ENCODE measurements around the gene MTRFR. TPM values are rescaled to one million over a fixed set of nuclear protein-coding genes. Genes with fewer than 3 reads are reported as not detected.
"Not testable (repeated sequence)": the region's sequence is repeated elsewhere in the genome, so short reads cannot be mapped to it uniquely, and the experiment has no call there.

MTRFR gene
- total and polyA plus RNA-seq, 2 experiments from 2014 or later, result 7.5 to 21.3 TPM

DNA sequence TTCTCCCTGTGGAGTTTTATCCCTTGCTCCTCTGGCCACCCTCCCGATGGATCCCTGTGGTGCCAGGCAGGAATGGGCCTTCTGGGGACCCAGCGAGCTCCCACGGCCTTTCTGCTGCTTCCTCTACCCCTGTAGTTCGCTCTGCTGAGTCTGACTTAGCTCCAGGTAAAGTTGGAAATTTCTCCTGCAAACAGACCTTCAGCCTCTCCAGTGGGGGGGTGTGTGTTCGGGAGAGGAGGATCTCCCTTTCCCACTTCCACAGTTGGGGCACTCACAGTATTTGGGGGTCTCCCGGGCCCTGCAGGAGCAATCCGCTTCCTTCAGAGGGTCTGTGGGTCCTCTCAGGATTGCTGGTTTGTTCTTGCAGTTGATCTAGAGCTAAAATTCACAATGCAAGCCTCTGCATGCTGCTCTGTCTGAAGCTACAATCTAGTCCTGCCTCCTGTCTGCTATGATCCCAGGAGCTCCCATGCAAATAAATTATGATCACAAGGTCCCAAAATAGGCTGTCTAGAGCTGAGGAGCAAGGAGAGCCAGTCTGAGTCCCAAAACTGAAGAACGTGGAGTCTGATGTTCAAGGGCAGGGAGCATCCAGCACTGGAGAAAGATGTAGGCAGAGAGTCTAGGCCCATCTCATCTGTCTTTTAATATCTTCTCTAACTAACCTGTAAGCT is 18.3 kb downstream of the MTRFR start:
- Histone ChIP-seq H3K9ac (no peak overlapping the region), H2AFZ (no peak overlapping the region), H3K9me3 (ENCODE audit: low read depth) (no peaks in the 10 kb centered on the region), H3F3A (ENCODE audit: insufficient read depth) (peaks cover 9% of the 10 kb centered on the region; the same call in 1 of the 2 replicates), H3K79me2 (ENCODE audit: insufficient read depth) (peaks cover 94% of the 10 kb centered on the region), H3K4me1 (ENCODE audit: insufficient read depth) (no peaks in the 10 kb centered on the region), H3K27ac (no peak overlapping the region), H3K4me2 (ENCODE audit: unreplicated experiment) (no peak overlapping the region), H3K36me3 (ENCODE audit: low read depth) (peaks cover 16% of the 10 kb centered on the region), H3K9me2 (ENCODE audit: insufficient read depth) (no peaks in the 10 kb centered on the region), H3K4me3 (no peak overlapping the region), H3K27me3 (replicated peaks; ENCODE audit: insufficient read depth) (no peaks in the 10 kb centered on the region), H4K20me1 (ENCODE audit: insufficient read depth) (no peaks in the 10 kb centered on the region)
- 80 to 86% methylated on average over 6 to 8 of the region's 8 CpGs for WGBS, 2 experiments (ENCODE audit: low coverage in 1 of 2, low lambda C conversion rate in 2 of 2, missing lambda C conversion rate in 2 of 2)
- in situ Hi-C loops (cut with MboI), result no loop called here
- TF ChIP-seq EZH2 (IDR thresholded peaks at IDR 0.05; ENCODE audit: insufficient read depth, poor library complexity, severe bottlenecking) (no peak), EZH2phosphoT487 (IDR thresholded peaks at IDR 0.05; ENCODE audit: insufficient read depth, low read depth) (no peak)
- DNase-seq, result no peak

DNA sequence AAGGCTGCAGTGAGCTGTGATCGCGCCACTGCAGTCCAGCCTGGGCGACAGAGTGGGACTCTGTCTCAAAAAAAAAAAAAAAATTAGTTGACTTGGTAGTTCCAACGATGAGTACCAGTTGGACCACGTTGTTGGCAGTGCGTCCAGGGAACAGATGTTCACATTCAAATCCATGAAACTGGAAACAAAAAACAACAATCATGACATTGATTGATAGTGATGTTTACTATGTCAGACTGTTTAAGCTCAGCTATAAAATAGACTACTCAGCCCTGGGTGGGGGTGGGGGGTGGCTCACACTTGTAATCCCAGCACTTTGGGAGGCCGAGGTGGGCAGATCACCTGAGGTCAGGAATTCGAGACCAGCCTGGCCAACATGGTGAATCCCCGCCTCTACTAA is 19.1 kb downstream of the MTRFR start:
- H3K9ac ChIP-seq; H3K27me3 ChIP-seq (replicated peaks; ENCODE audit: insufficient read depth); H3K27ac ChIP-seq; H3K9me3 ChIP-seq (ENCODE audit: low read depth); H3F3A ChIP-seq (ENCODE audit: insufficient read depth); H3K4me3 ChIP-seq; H3K9me2 ChIP-seq (ENCODE audit: insufficient read depth); H2AFZ ChIP-seq; H3K4me1 ChIP-seq (ENCODE audit: insufficient read depth); DNase-seq; H4K20me1 ChIP-seq (ENCODE audit: insufficient read depth); H3K4me2 ChIP-seq (ENCODE audit: unreplicated experiment); in situ Hi-C loops (cut with MboI): not testable (repeated sequence)
- H3K79me2 ChIP-seq (ENCODE audit: insufficient read depth), result peaks cover 96% of the 10 kb centered on the region
- WGBS, 2 experiments (ENCODE audit: low coverage in 1 of 2, low lambda C conversion rate in 2 of 2, missing lambda C conversion rate in 2 of 2), result 50 to 56% methylated on average over 9 of the region's 9 CpGs
- H3K36me3 ChIP-seq (ENCODE audit: low read depth), result peaks cover 17% of the 10 kb centered on the region

DNA sequence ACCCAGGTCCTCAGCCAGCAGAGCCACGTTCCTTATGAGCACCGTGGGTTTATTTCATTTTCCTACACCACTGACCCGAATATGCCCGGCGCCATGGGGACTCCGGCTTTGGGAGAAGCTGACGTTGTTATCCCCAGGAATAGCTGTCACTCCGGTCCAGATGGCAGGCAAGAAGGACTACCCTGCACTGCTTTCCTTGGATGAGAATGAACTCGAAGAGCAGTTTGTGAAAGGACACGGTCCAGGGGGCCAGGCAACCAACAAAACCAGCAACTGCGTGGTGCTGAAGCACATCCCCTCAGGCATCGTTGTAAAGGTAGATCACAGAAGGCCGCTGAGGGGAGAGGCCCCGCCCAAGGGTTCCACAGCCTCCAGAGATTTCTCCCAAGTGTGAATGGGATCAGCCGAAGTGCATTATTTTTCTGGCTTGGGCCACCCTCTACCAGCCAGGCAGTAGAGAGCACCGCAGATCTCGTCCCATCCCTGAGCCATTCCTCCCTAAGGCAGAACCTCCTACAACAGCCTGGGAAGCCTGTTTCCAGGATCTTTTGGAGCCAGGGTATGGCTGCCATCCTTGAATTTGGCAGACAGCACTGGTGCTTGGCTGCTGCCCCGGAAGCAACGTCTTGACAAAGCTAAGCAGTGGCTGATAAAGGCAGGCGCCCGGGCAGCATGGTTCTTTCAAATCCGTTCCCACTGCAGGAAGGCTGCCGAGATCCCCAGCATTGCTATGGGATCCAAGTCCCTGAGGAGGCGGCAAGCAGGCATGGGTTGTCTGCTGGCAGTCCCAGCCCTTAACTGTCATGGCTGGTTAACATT is 20.6 kb downstream of the MTRFR start:
- Histone ChIP-seq H3K27me3 (replicated peaks; ENCODE audit: insufficient read depth) (no peaks in the 10 kb centered on the region), H3K9me2 (ENCODE audit: insufficient read depth) (no peaks in the 10 kb centered on the region), H3K9me3 (ENCODE audit: low read depth) (no peaks in the 10 kb centered on the region), H3K4me1 (ENCODE audit: insufficient read depth) (no peaks in the 10 kb centered on the region), H3K4me2 (ENCODE audit: unreplicated experiment) (no peak overlapping the region), H3K36me3 (ENCODE audit: low read depth) (peaks cover 30% of the 10 kb centered on the region), H3F3A (ENCODE audit: insufficient read depth) (peaks cover 15% of the 10 kb centered on the region; the same call in 1 of the 2 replicates), H3K9ac (no peak overlapping the region), H3K4me3 (no peak overlapping the region), H4K20me1 (ENCODE audit: insufficient read depth) (no peaks in the 10 kb centered on the region), H3K27ac (0 out of 2 replicates have a peak overlapping the region, but pooled peaks have one; percentile 8), H2AFZ (no peak overlapping the region), H3K79me2 (ENCODE audit: insufficient read depth) (peaks cover 87% of the 10 kb centered on the region)
- WGBS, 2 experiments (ENCODE audit: low coverage in 1 of 2, low lambda C conversion rate in 2 of 2, missing lambda C conversion rate in 2 of 2), result 36 to 40% methylated on average over 24 of the region's 24 CpGs
- TF ChIP-seq EZH2 (IDR thresholded peaks at IDR 0.05; ENCODE audit: insufficient read depth, poor library complexity, severe bottlenecking), result no peak
- DNase-seq, result no peak
- in situ Hi-C loops (cut with MboI), result no loop called here

DNA sequence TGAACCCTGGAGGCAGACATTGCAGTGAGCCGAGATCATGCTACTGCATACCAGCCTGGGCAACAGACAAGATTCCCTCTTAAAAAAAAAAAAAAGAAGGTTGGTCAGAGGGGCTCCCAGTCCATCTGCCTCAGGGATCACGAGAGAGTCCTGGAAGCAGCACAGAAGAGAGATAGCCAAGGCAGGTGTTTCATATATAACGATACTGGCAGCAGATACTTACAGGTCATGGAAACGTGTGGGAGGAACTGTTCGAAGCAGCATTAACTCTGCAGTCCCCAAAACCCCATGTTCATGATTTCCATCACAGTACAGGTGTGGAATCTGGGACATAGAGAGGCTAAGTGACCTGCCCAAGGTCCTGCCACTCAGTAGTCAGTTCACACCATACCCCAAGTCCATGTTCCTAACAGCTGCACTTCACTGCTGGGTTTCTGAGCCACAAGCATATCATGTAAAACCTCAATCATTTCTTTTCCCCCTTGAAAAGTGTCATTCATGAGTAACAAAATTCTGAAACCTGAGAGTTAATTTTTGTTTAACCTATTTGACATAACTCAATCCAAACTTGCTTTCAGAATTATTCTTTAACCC is 21.7 kb downstream of the MTRFR start:
- 82 to 84% methylated on average over 5 of the region's 5 CpGs for WGBS, 2 experiments (ENCODE audit: low coverage in 1 of 2, low lambda C conversion rate in 2 of 2, missing lambda C conversion rate in 2 of 2)
- TF ChIP-seq EZH2 (IDR thresholded peaks at IDR 0.05; ENCODE audit: insufficient read depth, poor library complexity, severe bottlenecking) (no peak), EZH2phosphoT487 (IDR thresholded peaks at IDR 0.05; ENCODE audit: insufficient read depth, low read depth) (no peak)
- no peak for DNase-seq
- H4K20me1 ChIP-seq (ENCODE audit: insufficient read depth), result no peaks in the 10 kb centered on the region
- peaks cover 40% of the 10 kb centered on the region for H3K36me3 ChIP-seq (ENCODE audit: low read depth)
- no peaks in the 10 kb centered on the region for H3K4me1 ChIP-seq (ENCODE audit: insufficient read depth)
- no peak overlapping the region for H2AFZ ChIP-seq
- H3F3A ChIP-seq (ENCODE audit: insufficient read depth), result peaks cover 24% of the 10 kb centered on the region
- H3K9me3 ChIP-seq (ENCODE audit: low read depth), result no peaks in the 10 kb centered on the region
- H3K27me3 ChIP-seq (replicated peaks; ENCODE audit: insufficient read depth), result no peaks in the 10 kb centered on the region
- no peak overlapping the region for H3K9ac ChIP-seq
- in situ Hi-C loops (cut with MboI), result no loop called here
- H3K79me2 ChIP-seq (ENCODE audit: insufficient read depth), result peaks cover 76% of the 10 kb centered on the region
- no peaks in the 10 kb centered on the region for H3K9me2 ChIP-seq (ENCODE audit: insufficient read depth)
- H3K27ac ChIP-seq, result no peak overlapping the region
- no peak overlapping the region for H3K4me2 ChIP-seq (ENCODE audit: unreplicated experiment)
- H3K4me3 ChIP-seq, result no peak overlapping the region
